Suprapubic skin (tissue), 4 donors: Measurements from ENCODE around the gene CDH26. TPM values are rescaled to one million over a fixed set of nuclear protein-coding genes. Genes with fewer than 3 reads are reported as not detected.

Experiments
- DNase-seq, 2 donors: peaks; one replicate each; pipeline ENCODE4 v3.0.0-alpha.2; 2019; ENCODE audit warnings: low spot score in 2 of 2
- H3K27ac ChIP-seq: fragments of 200-600 bp; sonication (generic); one replicate; pipeline ENCODE4 v1.5.1; 2019
- H3K27me3 ChIP-seq: fragments of 200-600 bp; sonication (generic); one replicate; pipeline ENCODE4 v1.5.1; 2019
- H3K36me3 ChIP-seq: fragments of 200-600 bp; sonication (generic); one replicate; pipeline ENCODE4 v1.5.1; 2019
- H3K4me1 ChIP-seq: fragments of 200-600 bp; sonication (generic); one replicate; pipeline ENCODE4 v1.5.1; 2019
- H3K4me3 ChIP-seq: fragments of 200-600 bp; sonication (generic); one replicate; pipeline ENCODE4 v1.5.1; 2019; ENCODE audit warnings: mild to moderate bottlenecking
- H3K9me3 ChIP-seq: fragments of 200-600 bp; sonication (generic); one replicate; pipeline ENCODE4 v1.5.1; 2019
- CTCF ChIP-seq, 2 donors: fragments of 200-600 bp in 1 of 2; fragments of 450-650 bp in 1 of 2; sonication (generic) in 1 of 2; IDR thresholded peaks; one replicate each; pipeline ENCODE4 v1.5.1; 2016 to 2019; ENCODE audit warnings: antibody characterized with exemption in 2 of 2, mild to moderate bottlenecking in 1 of 2, moderate library complexity in 1 of 2
- EP300 ChIP-seq: sonication (generic); formaldehyde crosslinking; IDR thresholded peaks from one replicate; pipeline ENCODE4 v1.6.1; 2017; ENCODE audit warnings: antibody characterized with exemption
- POLR2A ChIP-seq, 2 donors: fragments of 450-650 bp; IDR thresholded peaks; one replicate each; pipeline ENCODE4 v1.6.1; 2017; ENCODE audit warnings: antibody characterized with exemption in 2 of 2, mild to moderate bottlenecking in 2 of 2, moderate library complexity in 2 of 2
- POLR2AphosphoS5 ChIP-seq, 3 donors: sonication (generic); formaldehyde crosslinking; IDR thresholded peaks; one replicate each; pipeline ENCODE4 v1.6.1; 2017; ENCODE audit warnings: antibody characterized with exemption in 3 of 3
- WGBS: methylation state at CpG from one replicate; pipeline ENCODE4 v1.1.5; 2018; 5-methylcytosine and 5-hydroxymethylcytosine counted together
- total RNA-seq, 4 donors: library from RNA; depleted of rRNA; stranded (reverse); fragments of >200 nt; gene quantifications; one replicate each; pipeline ENCODE4 v1.1.0, GENCODE V29; 2016

CDH26 gene
- total RNA-seq, 4 donors from 2014 or later: 1.4 to 2.2 (median 2.0) TPM

GRCh38 chr20:60054716-60055634, 96.8 kb downstream of the CDH26 start:
- Histone ChIP-seq H3K27ac (no peak overlapping the region), H3K4me3 (no peak overlapping the region), H3K27me3 (peaks cover 23% of the 10 kb centered on the region), H3K4me1 (peaks cover 15% of the 10 kb centered on the region), H3K36me3 (no peaks in the 10 kb centered on the region), H3K9me3 (no peaks in the 10 kb centered on the region)
- no peak for DNase-seq
- 83% methylated on average over 21 of the region's 24 CpGs for WGBS
- TF ChIP-seq POLR2AphosphoS5 (IDR thresholded peaks at IDR 0.05): no peak
- TF ChIP-seq CTCF (IDR thresholded peaks at IDR 0.05): no peak
- TF ChIP-seq EP300: no peak
- no peak for TF ChIP-seq POLR2A (IDR thresholded peaks at IDR 0.05)

- TF ChIP-seq EP300 (no peak), POLR2A (IDR thresholded peaks at IDR 0.05) (no peak), POLR2AphosphoS5 (IDR thresholded peaks at IDR 0.05) (no peak), CTCF (IDR thresholded peaks at IDR 0.05) (no peak)
- Histone ChIP-seq H3K27ac (no peak overlapping the region), H3K4me3 (peak overlapping the region; percentile 15), H3K4me1 (peaks cover 22% of the 10 kb centered on the region), H3K36me3 (no peaks in the 10 kb centered on the region), H3K9me3 (no peaks in the 10 kb centered on the region), H3K27me3 (peaks cover 23% of the 10 kb centered on the region)
- DNase-seq: peak in 1 of 2 donors; percentile 70
- WGBS: 53% methylated on average over 14 of the region's 14 CpGs
These were observed 97.5 kb downstream of the CDH26 start for GRCh38 chr20:60055740-60056139.

GRCh38 chr20:60056407-60057122, 98.3 kb downstream of the CDH26 start:
- 81% methylated on average over 5 of the region's 5 CpGs for WGBS
- TF ChIP-seq EP300 (no peak), POLR2A (IDR thresholded peaks at IDR 0.05) (no peak), POLR2AphosphoS5 (IDR thresholded peaks at IDR 0.05) (no peak), CTCF (IDR thresholded peaks at IDR 0.05) (no peak)
- no peak overlapping the region for H3K27ac ChIP-seq
- H3K9me3 ChIP-seq: no peaks in the 10 kb centered on the region
- peaks cover 22% of the 10 kb centered on the region for H3K27me3 ChIP-seq
- peaks cover 30% of the 10 kb centered on the region for H3K4me1 ChIP-seq
- DNase-seq: no peak
- no peaks in the 10 kb centered on the region for H3K36me3 ChIP-seq
- peak overlapping the region; percentile 15 for H3K4me3 ChIP-seq

- DNase-seq: no peak
- WGBS: 27% methylated on average over 11 of the region's 11 CpGs
These were observed 99.1 kb downstream of the CDH26 start for GRCh38 chr20:60057123-60057865.

More at GRCh38 chr20:60057123-60057865, 99.1 kb downstream of the CDH26 start:
- no peak overlapping the region for H3K4me3 ChIP-seq
- peaks cover 15% of the 10 kb centered on the region for H3K27me3 ChIP-seq
- H3K4me1 ChIP-seq: peaks cover 37% of the 10 kb centered on the region
- H3K27ac ChIP-seq: no peak overlapping the region
- no peak for TF ChIP-seq POLR2A (IDR thresholded peaks at IDR 0.05)
- TF ChIP-seq CTCF (IDR thresholded peaks at IDR 0.05): peak; percentile 54 to 86
- TF ChIP-seq EP300: no peak
- H3K9me3 ChIP-seq: no peaks in the 10 kb centered on the region
- no peaks in the 10 kb centered on the region for H3K36me3 ChIP-seq
